Right forelimb (tissue), 1 donor: ENCODE data around the gene LRP2.
"Not testable (repeated sequence)": the region's sequence is repeated elsewhere in the genome, so short reads cannot be mapped to it uniquely, and the experiment has no call there.

Experiments used
- DNase-seq: peaks from one replicate; pipeline ENCODE4 v3.0.0-alpha.2; 2018

The LRP2 gene

GRCh38 chr2:169345486-169346437 lies 16.6 kb downstream of the LRP2 start:
- no peak for DNase-seq

- DNase-seq = no peak
These were observed 17.4 kb downstream of the LRP2 start for GRCh38 chr2:169344736-169345485.

GRCh38 chr2:169343202-169343601 lies 19.1 kb downstream of the LRP2 start:
- no peak for DNase-seq

- DNase-seq = no peak
These were observed 22.7 kb downstream of the LRP2 start for GRCh38 chr2:169339657-169340056.

GRCh38 chr2:169336695-169337094 lies 25.6 kb downstream of the LRP2 start:
- DNase-seq = no peak

- no peak for DNase-seq
These were observed 31.7 kb downstream of the LRP2 start for GRCh38 chr2:169330555-169331198.

- no peak for DNase-seq
These were observed 32.4 kb downstream of the LRP2 start for GRCh38 chr2:169329688-169330554.

- DNase-seq = no peak
These were observed 33.5 kb downstream of the LRP2 start for GRCh38 chr2:169328785-169329184.

GRCh38 chr2:169327837-169328236 lies 34.5 kb downstream of the LRP2 start:
- DNase-seq = not testable (repeated sequence)

GRCh38 chr2:169325886-169326285 lies 36.4 kb downstream of the LRP2 start:
- not testable (repeated sequence) for DNase-seq

- no peak for DNase-seq
These were observed 37.6 kb downstream of the LRP2 start for GRCh38 chr2:169324581-169325260.

- DNase-seq = no peak
These were observed 38.5 kb downstream of the LRP2 start for GRCh38 chr2:169323841-169324240.

GRCh38 chr2:169320561-169320960 lies 41.8 kb downstream of the LRP2 start:
- no peak for DNase-seq

- DNase-seq = no peak
These were observed 47.0 kb downstream of the LRP2 start for GRCh38 chr2:169315357-169315756.

GRCh38 chr2:169308349-169308748 lies 54.0 kb downstream of the LRP2 start:
- DNase-seq = not testable (repeated sequence)

- not testable (repeated sequence) for DNase-seq
These were observed 57.6 kb downstream of the LRP2 start for GRCh38 chr2:169304689-169305088.

GRCh38 chr2:169303579-169304305 lies 58.6 kb downstream of the LRP2 start:
- no peak for DNase-seq

- DNase-seq = no peak
These were observed 60.0 kb downstream of the LRP2 start for GRCh38 chr2:169302364-169302763.

GRCh38 chr2:169301596-169302335 lies 60.6 kb downstream of the LRP2 start:
- no peak for DNase-seq
